ENCODE results near the gene SPG7. TPM values are rescaled to one million over a fixed set of nuclear protein-coding genes. Genes with fewer than 3 reads are reported as not detected.

The SPG7 gene
- total RNA-seq, 1 donor from 2014 or later, result 115 TPM

DNA sequence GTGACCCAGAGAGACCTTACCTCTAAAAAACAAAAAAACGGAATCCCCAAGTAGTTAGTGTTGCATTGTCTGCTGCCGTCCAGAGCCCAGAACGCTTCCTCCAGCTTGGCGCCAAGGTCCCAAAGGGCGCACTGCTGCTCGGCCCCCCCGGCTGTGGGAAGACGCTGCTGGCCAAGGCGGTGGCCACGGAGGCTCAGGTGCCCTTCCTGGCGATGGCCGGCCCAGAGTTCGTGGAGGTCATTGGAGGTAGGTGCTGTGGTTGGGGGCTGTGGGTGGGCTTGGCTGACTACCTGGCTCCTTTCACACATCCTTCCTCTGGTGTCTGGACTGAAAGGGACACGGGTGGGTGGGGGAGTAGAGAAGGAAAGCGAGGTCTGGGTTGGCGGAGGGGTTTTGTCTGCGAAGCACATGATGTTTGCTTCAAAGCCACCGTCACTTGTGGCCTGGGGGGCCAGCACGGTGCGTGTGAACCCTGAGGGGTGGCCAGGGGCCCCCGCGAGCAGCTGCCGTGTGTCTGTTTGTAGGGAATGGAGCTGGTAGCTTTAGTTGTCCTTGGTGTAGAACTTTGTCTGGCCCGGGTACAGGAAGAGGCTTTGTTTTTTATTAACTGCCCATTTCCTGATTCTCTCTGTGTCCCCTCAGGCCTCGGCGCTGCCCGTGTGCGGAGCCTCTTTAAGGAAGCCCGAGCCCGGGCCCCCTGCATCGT, 23.8 kb downstream of the SPG7 start:
- Mint-ChIP-seq H3K4me1 (ENCODE audit: low read depth) (peaks cover 14% of the 10 kb centered on the region), H3K36me3 (ENCODE audit: low read depth) (peaks cover 67% of the 10 kb centered on the region), H3K4me3 (ENCODE audit: low read depth) (no peak overlapping the region), H3K27me3 (ENCODE audit: low read depth) (no peaks in the 10 kb centered on the region), H3K27ac (no peak overlapping the region), H3K9me3 (no peaks in the 10 kb centered on the region)
- intact Hi-C loops (cut with micrococcal nuclease), result no loop called here
- DNase-seq (ENCODE audit: low spot score), result no peak

DNA sequence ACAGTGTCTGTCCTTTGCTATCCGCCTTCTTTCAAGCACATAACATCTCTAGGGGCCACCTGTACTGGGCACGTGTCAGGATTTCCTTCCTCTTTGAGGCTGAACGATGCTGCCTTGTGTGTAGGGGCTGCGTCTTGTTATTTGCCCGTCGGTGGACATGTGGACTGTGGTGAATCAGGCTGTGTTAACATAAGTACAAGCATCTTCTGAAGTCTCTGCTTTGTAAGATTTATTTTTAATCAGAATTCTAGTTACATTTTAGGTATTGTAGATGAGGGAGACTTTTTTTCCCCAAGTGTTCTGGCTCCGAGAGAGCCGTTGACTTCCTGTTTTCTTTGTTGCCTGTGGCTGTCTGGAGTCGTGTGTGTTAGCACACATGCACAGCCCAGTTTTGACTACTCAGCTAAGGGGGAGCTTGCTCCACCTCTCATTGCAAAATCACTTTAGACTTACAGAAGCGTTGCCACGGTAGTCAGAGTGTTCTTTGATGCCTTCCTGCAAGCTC, 26.1 kb downstream of the SPG7 start:
- Mint-ChIP-seq H3K36me3 (ENCODE audit: low read depth) (peaks cover 58% of the 10 kb centered on the region), H3K9me3 (no peaks in the 10 kb centered on the region), H3K4me3 (ENCODE audit: low read depth) (no peak overlapping the region), H3K27ac (peak overlapping the region; percentile 34), H3K4me1 (ENCODE audit: low read depth) (peaks cover 14% of the 10 kb centered on the region), H3K27me3 (ENCODE audit: low read depth) (no peaks in the 10 kb centered on the region)
- DNase-seq (ENCODE audit: low spot score), result no peak
- intact Hi-C loops (cut with micrococcal nuclease), result no loop called here

- intact Hi-C loops (cut with micrococcal nuclease), result no loop called here
- no peak overlapping the region for H3K27ac Mint-ChIP-seq
- no peaks in the 10 kb centered on the region for H3K9me3 Mint-ChIP-seq
- H3K36me3 Mint-ChIP-seq (ENCODE audit: low read depth), result peaks cover 61% of the 10 kb centered on the region
- no peak for DNase-seq (ENCODE audit: low spot score)
- no peaks in the 10 kb centered on the region for H3K27me3 Mint-ChIP-seq (ENCODE audit: low read depth)
- H3K4me3 Mint-ChIP-seq (ENCODE audit: low read depth), result no peak overlapping the region
- H3K4me1 Mint-ChIP-seq (ENCODE audit: low read depth), result peaks cover 18% of the 10 kb centered on the region
Observed at GRCh38 chr16:89536371-89536770, 28.2 kb downstream of the SPG7 start.

DNA sequence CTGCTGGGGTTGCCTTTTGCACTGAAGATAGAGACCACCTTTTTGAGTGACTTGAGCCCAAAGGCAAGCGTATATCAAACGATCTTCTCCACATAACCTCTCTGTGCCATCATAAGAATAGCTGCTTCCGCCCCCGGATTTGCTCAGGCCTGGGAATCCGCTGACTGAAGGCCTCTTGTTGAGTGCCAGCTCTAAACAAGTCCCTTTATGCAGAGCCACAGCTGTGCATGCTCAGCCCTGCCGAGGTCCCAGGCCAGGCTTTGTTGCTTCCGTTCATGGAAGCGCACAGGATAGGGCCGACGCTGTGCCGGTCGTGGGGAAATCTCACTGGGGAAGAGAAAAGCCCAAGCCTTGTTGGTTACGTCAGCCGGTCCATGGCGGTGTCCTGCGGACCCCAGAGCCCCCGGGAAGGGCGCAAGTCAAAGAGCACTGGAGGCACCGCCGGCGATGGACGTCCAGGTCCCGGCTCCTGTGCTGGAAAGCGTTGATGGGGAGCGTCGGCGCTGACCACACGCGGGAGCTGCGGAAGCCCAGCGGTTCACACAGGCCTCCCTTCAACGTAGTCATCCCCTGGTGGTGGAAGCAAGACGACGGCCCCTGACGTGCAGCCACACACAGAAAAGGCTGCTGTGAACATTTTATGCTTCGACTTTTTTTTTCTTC, 28.8 kb downstream of the SPG7 start:
- intact Hi-C loops (cut with micrococcal nuclease), result no loop called here
- no peak overlapping the region for H3K27ac Mint-ChIP-seq
- no peaks in the 10 kb centered on the region for H3K9me3 Mint-ChIP-seq
- no peak for DNase-seq (ENCODE audit: low spot score)
- H3K27me3 Mint-ChIP-seq (ENCODE audit: low read depth), result no peaks in the 10 kb centered on the region
- peaks cover 61% of the 10 kb centered on the region for H3K36me3 Mint-ChIP-seq (ENCODE audit: low read depth)
- no peak overlapping the region for H3K4me3 Mint-ChIP-seq (ENCODE audit: low read depth)
- H3K4me1 Mint-ChIP-seq (ENCODE audit: low read depth), result peaks cover 18% of the 10 kb centered on the region

DNA sequence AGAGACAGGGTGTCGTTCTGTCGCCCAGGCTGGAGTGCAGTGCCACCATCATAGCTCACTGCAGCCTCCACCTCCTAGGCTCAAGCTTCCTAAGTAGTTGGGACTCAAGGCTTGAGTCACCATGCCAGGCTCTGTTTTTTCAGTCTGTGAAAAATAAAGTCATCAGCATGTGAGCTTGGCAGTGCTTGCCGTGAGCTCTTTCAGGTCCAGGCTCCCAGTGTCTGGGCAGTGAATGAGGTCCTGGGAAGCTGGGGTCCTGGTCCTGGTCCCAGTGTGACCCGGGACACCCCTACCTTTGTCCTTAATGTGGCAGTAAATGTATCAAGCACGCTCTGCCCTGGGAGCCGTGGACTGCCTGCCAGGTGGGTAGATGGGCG, 29.3 kb downstream of the SPG7 start:
- Mint-ChIP-seq H3K4me3 (ENCODE audit: low read depth) (no peak overlapping the region), H3K36me3 (ENCODE audit: low read depth) (peaks cover 56% of the 10 kb centered on the region), H3K9me3 (no peaks in the 10 kb centered on the region), H3K27me3 (ENCODE audit: low read depth) (no peaks in the 10 kb centered on the region), H3K4me1 (ENCODE audit: low read depth) (peaks cover 18% of the 10 kb centered on the region), H3K27ac (no peak overlapping the region)
- intact Hi-C loops (cut with micrococcal nuclease), result no loop called here
- DNase-seq (ENCODE audit: low spot score), result no peak

DNA sequence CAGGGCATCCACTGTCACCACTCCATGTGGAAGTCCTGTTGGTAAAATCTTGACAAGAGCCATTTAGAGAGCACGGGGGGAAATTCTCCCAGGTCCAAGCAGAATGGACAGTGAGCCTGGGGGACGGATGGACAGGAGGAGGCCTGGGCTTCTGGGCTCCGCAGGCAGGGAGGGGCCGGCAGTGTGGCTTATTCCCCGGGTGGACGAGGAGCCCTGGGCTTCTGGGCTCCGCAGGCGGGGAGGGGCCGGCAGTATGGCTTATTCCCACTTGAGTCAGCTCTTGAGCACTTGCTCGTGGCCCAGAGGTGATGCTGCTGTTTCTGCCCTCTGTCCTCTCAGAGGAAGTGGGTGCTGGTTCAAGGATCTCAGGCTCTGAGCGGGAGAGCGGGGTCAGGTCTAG, 30.1 kb downstream of the SPG7 start:
- peaks cover 54% of the 10 kb centered on the region for H3K36me3 Mint-ChIP-seq (ENCODE audit: low read depth)
- H3K4me3 Mint-ChIP-seq (ENCODE audit: low read depth), result no peak overlapping the region
- H3K9me3 Mint-ChIP-seq, result no peaks in the 10 kb centered on the region
- H3K27ac Mint-ChIP-seq, result no peak overlapping the region
- intact Hi-C loops (cut with micrococcal nuclease), result no loop called here
- H3K27me3 Mint-ChIP-seq (ENCODE audit: low read depth), result no peaks in the 10 kb centered on the region
- DNase-seq (ENCODE audit: low spot score), result no peak
- H3K4me1 Mint-ChIP-seq (ENCODE audit: low read depth), result peaks cover 18% of the 10 kb centered on the region

- no peak for DNase-seq (ENCODE audit: low spot score)
- Mint-ChIP-seq H3K4me1 (ENCODE audit: low read depth) (peaks cover 5% of the 10 kb centered on the region), H3K27ac (no peak overlapping the region), H3K9me3 (no peaks in the 10 kb centered on the region), H3K27me3 (ENCODE audit: low read depth) (no peaks in the 10 kb centered on the region), H3K4me3 (ENCODE audit: low read depth) (no peak overlapping the region), H3K36me3 (ENCODE audit: low read depth) (peaks cover 31% of the 10 kb centered on the region)
- intact Hi-C loops (cut with micrococcal nuclease), result no loop called here
Observed at GRCh38 chr16:89540557-89540956, 32.4 kb downstream of the SPG7 start.

DNA sequence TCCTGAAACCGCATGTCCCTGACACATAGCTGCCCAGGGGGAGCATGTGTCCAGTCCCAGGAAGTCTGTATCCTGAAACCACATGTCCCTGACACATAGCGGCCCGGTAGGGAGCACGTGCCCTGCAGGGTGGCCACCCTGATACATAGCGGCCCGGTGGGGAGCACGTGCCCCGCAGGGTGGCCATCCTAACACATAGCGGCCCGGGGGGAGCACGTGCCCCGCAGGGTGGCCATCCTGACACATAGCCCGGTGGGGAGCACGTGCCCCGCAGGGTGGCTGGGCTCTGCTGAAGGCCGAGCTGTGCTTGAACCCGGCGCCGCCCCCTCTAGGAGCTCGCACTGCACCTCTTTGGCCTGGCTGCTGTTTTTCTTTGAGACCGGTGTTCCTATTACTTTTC, 33.6 kb downstream of the SPG7 start:
- Mint-ChIP-seq H3K27me3 (ENCODE audit: low read depth) (no peaks in the 10 kb centered on the region), H3K9me3 (no peaks in the 10 kb centered on the region), H3K36me3 (ENCODE audit: low read depth) (peaks cover 29% of the 10 kb centered on the region), H3K27ac (no peak overlapping the region), H3K4me3 (ENCODE audit: low read depth) (no peak overlapping the region), H3K4me1 (ENCODE audit: low read depth) (peaks cover 5% of the 10 kb centered on the region)
- no peak for DNase-seq (ENCODE audit: low spot score)
- intact Hi-C loops (cut with micrococcal nuclease), result no loop called here

- Mint-ChIP-seq H3K36me3 (ENCODE audit: low read depth) (peaks cover 30% of the 10 kb centered on the region), H3K27me3 (ENCODE audit: low read depth) (no peaks in the 10 kb centered on the region), H3K4me1 (ENCODE audit: low read depth) (peaks cover 7% of the 10 kb centered on the region), H3K27ac (no peak overlapping the region), H3K4me3 (ENCODE audit: low read depth) (no peak overlapping the region), H3K9me3 (no peaks in the 10 kb centered on the region)
- DNase-seq (ENCODE audit: low spot score), result no peak
- intact Hi-C loops (cut with micrococcal nuclease), result no loop called here
Observed at GRCh38 chr16:89544113-89544512, 35.9 kb downstream of the SPG7 start.

- intact Hi-C loops (cut with micrococcal nuclease), result no loop called here
- Mint-ChIP-seq H3K27ac (no peak overlapping the region), H3K4me3 (ENCODE audit: low read depth) (no peak overlapping the region), H3K4me1 (ENCODE audit: low read depth) (peaks cover 11% of the 10 kb centered on the region), H3K27me3 (ENCODE audit: low read depth) (no peaks in the 10 kb centered on the region), H3K36me3 (ENCODE audit: low read depth) (peaks cover 35% of the 10 kb centered on the region), H3K9me3 (no peaks in the 10 kb centered on the region)
- no peak for DNase-seq (ENCODE audit: low spot score)
Observed at GRCh38 chr16:89544713-89545043, 36.5 kb downstream of the SPG7 start.

DNA sequence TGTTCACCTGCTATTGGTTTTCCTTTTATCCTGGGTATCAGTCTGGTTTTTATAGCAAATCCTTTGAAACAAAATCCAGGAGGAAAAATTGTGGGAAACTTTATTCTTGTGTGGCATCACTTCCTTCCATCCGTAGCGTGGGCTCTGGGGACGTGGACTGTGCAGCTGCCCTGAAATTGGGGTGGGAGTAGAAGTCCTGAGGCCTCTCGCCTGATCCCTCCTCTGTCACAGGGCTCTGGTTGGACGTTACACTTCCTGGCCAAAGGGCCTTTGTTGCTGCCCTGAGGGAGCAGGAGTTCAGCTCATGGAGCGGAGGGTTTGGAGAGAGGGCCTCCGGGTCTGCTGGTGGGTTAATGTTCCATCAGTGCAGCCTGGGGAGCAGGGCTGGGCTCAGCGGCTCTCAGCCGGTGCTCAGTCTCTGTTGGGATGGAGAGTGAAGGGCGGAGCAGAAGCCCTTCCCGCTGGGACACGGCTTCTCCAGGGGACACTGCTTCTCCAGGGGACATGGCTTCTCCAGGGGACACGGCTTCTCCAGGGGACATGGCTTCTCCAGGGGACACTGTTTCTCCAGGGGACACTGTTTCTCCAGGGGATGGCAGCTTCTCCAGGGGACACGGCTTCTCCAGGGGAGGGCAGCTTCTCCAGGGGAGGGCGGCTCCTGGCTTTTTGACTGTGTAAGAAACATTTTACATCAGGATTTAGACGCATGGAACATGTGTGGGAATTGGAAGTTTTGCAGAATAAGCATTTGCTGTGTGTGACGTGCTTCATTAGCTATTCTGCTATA, 37.0 kb downstream of the SPG7 start:
- Mint-ChIP-seq H3K36me3 (ENCODE audit: low read depth) (peaks cover 36% of the 10 kb centered on the region), H3K4me1 (ENCODE audit: low read depth) (peaks cover 11% of the 10 kb centered on the region), H3K4me3 (ENCODE audit: low read depth) (no peak overlapping the region), H3K27ac (no peak overlapping the region), H3K9me3 (no peaks in the 10 kb centered on the region), H3K27me3 (ENCODE audit: low read depth) (no peaks in the 10 kb centered on the region)
- DNase-seq (ENCODE audit: low spot score), result no peak
- intact Hi-C loops (cut with micrococcal nuclease), result no loop called here

DNA sequence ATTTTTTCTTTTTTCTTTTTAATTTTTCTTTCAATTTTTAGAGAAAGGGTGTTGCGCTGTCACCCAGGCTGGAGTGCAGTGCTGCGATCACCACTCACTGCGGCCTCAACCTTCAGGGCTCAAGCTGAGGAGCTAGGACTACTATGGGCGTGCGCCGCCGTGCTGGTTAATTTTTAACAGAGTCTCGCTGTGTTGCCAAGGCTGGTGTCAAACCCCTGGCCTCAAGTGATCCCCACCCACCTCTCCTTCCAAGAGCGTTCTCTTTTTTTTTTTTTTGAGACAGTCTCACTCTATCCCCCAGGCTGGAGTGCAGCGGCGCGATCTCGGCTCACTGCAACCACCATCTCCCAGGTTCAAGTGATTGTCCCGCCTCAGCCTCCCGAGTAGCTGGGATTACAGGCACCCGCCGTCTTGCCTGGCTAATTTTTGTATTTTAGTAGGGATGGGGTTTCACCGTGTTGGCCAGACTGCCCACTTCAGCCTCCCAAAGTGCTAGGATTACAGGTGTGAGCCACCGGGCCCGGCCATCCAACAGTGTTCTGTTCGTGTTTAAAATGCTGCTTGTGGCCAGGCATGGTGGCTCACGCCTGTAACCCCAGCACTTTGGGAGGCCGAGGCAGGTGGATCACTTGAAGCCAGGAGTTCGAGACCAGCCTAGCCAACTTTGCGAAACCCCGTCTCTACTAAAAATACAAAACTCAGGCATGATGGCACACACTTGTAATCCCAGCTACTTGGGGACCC, 37.8 kb downstream of the SPG7 start:
- no peaks in the 10 kb centered on the region for H3K27me3 Mint-ChIP-seq (ENCODE audit: low read depth)
- H3K36me3 Mint-ChIP-seq (ENCODE audit: low read depth), result peaks cover 38% of the 10 kb centered on the region
- H3K4me3 Mint-ChIP-seq (ENCODE audit: low read depth), result no peak overlapping the region
- peaks cover 8% of the 10 kb centered on the region for H3K4me1 Mint-ChIP-seq (ENCODE audit: low read depth)
- no peak for DNase-seq (ENCODE audit: low spot score)
- intact Hi-C loops (cut with micrococcal nuclease), result no loop called here
- H3K27ac Mint-ChIP-seq, result no peak overlapping the region
- H3K9me3 Mint-ChIP-seq, result no peaks in the 10 kb centered on the region
